SK-N-SH treated with all-trans-retinoic acid at 6 μM for 48 hours (cell line): ENCODE data around the gene BICC1.

Experiments
- ATAC-seq: fragments of 200-7000 bp; cut with Tn5 transposase; 3 replicates; pipeline ENCODE4 v1.9.1; 2020; ENCODE audit warnings: mild to moderate bottlenecking, moderate library complexity
- ARNTL ChIP-seq: fragments of 450-650 bp; formaldehyde crosslinking; IDR thresholded peaks from 2 replicates; pipeline ENCODE4 v1.5.0; 2020; ENCODE audit warnings: low read depth, mild to moderate bottlenecking, moderate library complexity, borderline replicate concordance
- CSDC2 ChIP-seq: fragments of 250-450 bp; sonication (Bioruptor Pico); IDR thresholded peaks from 2 replicates; pipeline ENCODE4 v1.5.0; 2020; ENCODE audit warnings: mild to moderate bottlenecking, moderate library complexity
- ESRRG ChIP-seq: fragments of 250-450 bp; sonication (Bioruptor Pico); IDR thresholded peaks from 2 replicates; pipeline ENCODE4 v1.6.1; 2021; ENCODE audit warnings: mild to moderate bottlenecking
- GLIS3 ChIP-seq: fragments of 250-450 bp; sonication (Bioruptor Pico); IDR thresholded peaks from 2 replicates; pipeline ENCODE4 v1.5.0; 2020; ENCODE audit warnings: mild to moderate bottlenecking, moderate library complexity
- ISL1 ChIP-seq: fragments of 250-450 bp; sonication (Bioruptor Pico); IDR thresholded peaks from 2 replicates; pipeline ENCODE4 v2.1.2; 2022; ENCODE audit warnings: mild to moderate bottlenecking, moderate library complexity
- OSR1 ChIP-seq: fragments of 250-450 bp; sonication (Bioruptor Pico); IDR thresholded peaks from 2 replicates; pipeline ENCODE4 v1.8.0; 2022; ENCODE audit warnings: moderate library complexity, mild to moderate bottlenecking, inconsistent platforms
- PPARA ChIP-seq: fragments of 250-450 bp; sonication (Bioruptor Pico); IDR thresholded peaks from 2 replicates; pipeline ENCODE4 v1.5.0; 2020; ENCODE audit warnings: mild to moderate bottlenecking, borderline replicate concordance
- RARB ChIP-seq: fragments of 250-450 bp; sonication (Bioruptor Pico); IDR thresholded peaks from 2 replicates; pipeline ENCODE4 v1.8.0; 2021; ENCODE audit warnings: mild to moderate bottlenecking, moderate library complexity
- SNAI2 ChIP-seq: fragments of 250-450 bp; sonication (Bioruptor Pico); IDR thresholded peaks from 2 replicates; pipeline ENCODE4 v1.5.0; 2020; ENCODE audit warnings: mild to moderate bottlenecking, moderate library complexity
- TCF4 ChIP-seq: fragments of 250-450 bp; sonication (Bioruptor Pico); IDR thresholded peaks from 2 replicates; pipeline ENCODE4 v1.8.0; 2021; ENCODE audit warnings: mild to moderate bottlenecking, moderate library complexity, borderline replicate concordance
- TOX ChIP-seq: fragments of 250-450 bp; sonication (Bioruptor Pico); IDR thresholded peaks from 2 replicates; pipeline ENCODE4 v1.8.0; 2021; ENCODE audit warnings: mild to moderate bottlenecking, moderate library complexity, borderline replicate concordance
- ZC3H10 ChIP-seq: fragments of 250-450 bp; sonication (Bioruptor Pico); IDR thresholded peaks from 2 replicates; pipeline ENCODE4 v1.5.1; 2021; ENCODE audit warnings: mild to moderate bottlenecking, moderate library complexity
- ZNF70 ChIP-seq: fragments of 450-650 bp; formaldehyde crosslinking; IDR thresholded peaks from 2 replicates; pipeline ENCODE4 v1.5.0; 2020; ENCODE audit warnings: mild to moderate bottlenecking, moderate library complexity
- ZNF8 ChIP-seq: fragments of 450-650 bp; formaldehyde crosslinking; IDR thresholded peaks from 2 replicates; pipeline ENCODE4 v1.5.0; 2020; ENCODE audit warnings: mild to moderate bottlenecking, moderate library complexity
- TF ChIP-seq, protein P1 (sequence below): fragments of 250-450 bp; sonication (Bioruptor Pico); IDR thresholded peaks from 2 replicates; pipeline ENCODE4 v1.8.0; 2020; ENCODE audit warnings: mild to moderate bottlenecking, moderate library complexity, borderline replicate concordance
- TF ChIP-seq, protein P2 (sequence below): fragments of 250-450 bp; sonication (Bioruptor Pico); IDR thresholded peaks from 2 replicates; pipeline ENCODE4 v1.8.0; 2021; ENCODE audit warnings: low read depth, mild to moderate bottlenecking, moderate library complexity, borderline replicate concordance
- TF ChIP-seq, protein P3 (sequence below): fragments of 250-450 bp; sonication (Bioruptor Pico); IDR thresholded peaks from 2 replicates; pipeline ENCODE4 v1.5.1; 2021; ENCODE audit warnings: mild to moderate bottlenecking, moderate library complexity
- TF ChIP-seq, protein P4 (sequence below): fragments of 250-450 bp; sonication (Bioruptor Pico); IDR thresholded peaks from 2 replicates; pipeline ENCODE4 v1.5.1; 2020; ENCODE audit warnings: low read depth, mild to moderate bottlenecking, moderate library complexity

BICC1 gene

DNA sequence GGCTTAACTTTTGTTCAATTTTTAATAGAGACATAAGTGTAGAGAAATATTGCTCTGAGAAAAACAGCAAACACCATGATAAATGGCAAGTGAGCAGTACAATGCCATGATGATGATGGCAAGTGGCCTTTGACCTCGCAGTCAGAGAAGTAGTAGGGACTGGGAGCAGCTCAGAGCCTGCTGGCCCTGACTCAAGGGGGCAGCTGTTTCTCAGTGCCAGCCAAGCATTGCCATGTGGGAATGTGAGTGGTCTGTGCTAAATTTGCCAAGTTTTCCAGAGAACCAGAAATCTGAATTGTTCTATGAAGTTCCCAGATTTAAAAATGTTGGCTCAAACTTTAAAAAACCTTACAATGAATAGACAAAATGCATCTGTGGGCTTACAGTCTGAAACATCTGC, 187.9 kb downstream of the BICC1 start:
- no peak for TF ChIP-seq RARB (CRISPR knock-in tag)
- TF ChIP-seq SNAI2 (CRISPR knock-in tag): no peak
- no peak for TF ChIP-seq PPARA
- no peak for TF ChIP-seq CSDC2 (CRISPR knock-in tag)
- TF ChIP-seq ZNF70: no peak
- TF ChIP-seq OSR1 (CRISPR knock-in tag): no peak
- TF ChIP-seq TCF4 (CRISPR knock-in tag): no peak
- no peak for TF ChIP-seq ESRRG
- TF ChIP-seq ZNF8 (CRISPR knock-in tag): no peak
- no peak for TF ChIP-seq ZC3H10 (CRISPR knock-in tag)
- TF ChIP-seq, protein P1, sequence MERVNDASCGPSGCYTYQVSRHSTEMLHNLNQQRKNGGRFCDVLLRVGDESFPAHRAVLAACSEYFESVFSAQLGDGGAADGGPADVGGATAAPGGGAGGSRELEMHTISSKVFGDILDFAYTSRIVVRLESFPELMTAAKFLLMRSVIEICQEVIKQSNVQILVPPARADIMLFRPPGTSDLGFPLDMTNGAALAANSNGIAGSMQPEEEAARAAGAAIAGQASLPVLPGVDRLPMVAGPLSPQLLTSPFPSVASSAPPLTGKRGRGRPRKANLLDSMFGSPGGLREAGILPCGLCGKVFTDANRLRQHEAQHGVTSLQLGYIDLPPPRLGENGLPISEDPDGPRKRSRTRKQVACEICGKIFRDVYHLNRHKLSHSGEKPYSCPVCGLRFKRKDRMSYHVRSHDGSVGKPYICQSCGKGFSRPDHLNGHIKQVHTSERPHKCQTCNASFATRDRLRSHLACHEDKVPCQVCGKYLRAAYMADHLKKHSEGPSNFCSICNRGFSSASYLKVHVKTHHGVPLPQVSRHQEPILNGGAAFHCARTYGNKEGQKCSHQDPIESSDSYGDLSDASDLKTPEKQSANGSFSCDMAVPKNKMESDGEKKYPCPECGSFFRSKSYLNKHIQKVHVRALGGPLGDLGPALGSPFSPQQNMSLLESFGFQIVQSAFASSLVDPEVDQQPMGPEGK (CRISPR knock-in tag): no peak
- no peak for TF ChIP-seq ISL1
- TF ChIP-seq, protein P2, sequence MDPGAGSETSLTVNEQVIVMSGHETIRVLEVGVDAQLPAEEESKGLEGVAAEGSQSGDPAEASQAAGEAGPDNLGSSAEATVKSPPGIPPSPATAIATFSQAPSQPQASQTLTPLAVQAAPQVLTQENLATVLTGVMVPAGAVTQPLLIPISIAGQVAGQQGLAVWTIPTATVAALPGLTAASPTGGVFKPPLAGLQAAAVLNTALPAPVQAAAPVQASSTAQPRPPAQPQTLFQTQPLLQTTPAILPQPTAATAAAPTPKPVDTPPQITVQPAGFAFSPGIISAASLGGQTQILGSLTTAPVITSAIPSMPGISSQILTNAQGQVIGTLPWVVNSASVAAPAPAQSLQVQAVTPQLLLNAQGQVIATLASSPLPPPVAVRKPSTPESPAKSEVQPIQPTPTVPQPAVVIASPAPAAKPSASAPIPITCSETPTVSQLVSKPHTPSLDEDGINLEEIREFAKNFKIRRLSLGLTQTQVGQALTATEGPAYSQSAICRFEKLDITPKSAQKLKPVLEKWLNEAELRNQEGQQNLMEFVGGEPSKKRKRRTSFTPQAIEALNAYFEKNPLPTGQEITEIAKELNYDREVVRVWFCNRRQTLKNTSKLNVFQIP (CRISPR knock-in tag): no peak
- TF ChIP-seq, protein P3, sequence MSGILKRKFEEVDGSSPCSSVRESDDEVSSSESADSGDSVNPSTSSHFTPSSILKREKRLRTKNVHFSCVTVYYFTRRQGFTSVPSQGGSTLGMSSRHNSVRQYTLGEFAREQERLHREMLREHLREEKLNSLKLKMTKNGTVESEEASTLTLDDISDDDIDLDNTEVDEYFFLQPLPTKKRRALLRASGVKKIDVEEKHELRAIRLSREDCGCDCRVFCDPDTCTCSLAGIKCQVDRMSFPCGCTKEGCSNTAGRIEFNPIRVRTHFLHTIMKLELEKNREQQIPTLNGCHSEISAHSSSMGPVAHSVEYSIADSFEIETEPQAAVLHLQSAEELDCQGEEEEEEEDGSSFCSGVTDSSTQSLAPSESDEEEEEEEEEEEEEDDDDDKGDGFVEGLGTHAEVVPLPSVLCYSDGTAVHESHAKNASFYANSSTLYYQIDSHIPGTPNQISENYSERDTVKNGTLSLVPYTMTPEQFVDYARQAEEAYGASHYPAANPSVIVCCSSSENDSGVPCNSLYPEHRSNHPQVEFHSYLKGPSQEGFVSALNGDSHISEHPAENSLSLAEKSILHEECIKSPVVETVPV: no peak
- no peak for TF ChIP-seq ARNTL (CRISPR knock-in tag)
- TF ChIP-seq, protein P4, sequence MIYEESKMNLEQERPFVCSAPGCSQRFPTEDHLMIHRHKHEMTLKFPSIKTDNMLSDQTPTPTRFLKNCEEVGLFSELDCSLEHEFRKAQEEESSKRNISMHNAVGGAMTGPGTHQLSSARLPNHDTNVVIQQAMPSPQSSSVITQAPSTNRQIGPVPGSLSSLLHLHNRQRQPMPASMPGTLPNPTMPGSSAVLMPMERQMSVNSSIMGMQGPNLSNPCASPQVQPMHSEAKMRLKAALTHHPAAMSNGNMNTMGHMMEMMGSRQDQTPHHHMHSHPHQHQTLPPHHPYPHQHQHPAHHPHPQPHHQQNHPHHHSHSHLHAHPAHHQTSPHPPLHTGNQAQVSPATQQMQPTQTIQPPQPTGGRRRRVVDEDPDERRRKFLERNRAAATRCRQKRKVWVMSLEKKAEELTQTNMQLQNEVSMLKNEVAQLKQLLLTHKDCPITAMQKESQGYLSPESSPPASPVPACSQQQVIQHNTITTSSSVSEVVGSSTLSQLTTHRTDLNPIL: no peak
- no peak for ATAC-seq

DNA sequence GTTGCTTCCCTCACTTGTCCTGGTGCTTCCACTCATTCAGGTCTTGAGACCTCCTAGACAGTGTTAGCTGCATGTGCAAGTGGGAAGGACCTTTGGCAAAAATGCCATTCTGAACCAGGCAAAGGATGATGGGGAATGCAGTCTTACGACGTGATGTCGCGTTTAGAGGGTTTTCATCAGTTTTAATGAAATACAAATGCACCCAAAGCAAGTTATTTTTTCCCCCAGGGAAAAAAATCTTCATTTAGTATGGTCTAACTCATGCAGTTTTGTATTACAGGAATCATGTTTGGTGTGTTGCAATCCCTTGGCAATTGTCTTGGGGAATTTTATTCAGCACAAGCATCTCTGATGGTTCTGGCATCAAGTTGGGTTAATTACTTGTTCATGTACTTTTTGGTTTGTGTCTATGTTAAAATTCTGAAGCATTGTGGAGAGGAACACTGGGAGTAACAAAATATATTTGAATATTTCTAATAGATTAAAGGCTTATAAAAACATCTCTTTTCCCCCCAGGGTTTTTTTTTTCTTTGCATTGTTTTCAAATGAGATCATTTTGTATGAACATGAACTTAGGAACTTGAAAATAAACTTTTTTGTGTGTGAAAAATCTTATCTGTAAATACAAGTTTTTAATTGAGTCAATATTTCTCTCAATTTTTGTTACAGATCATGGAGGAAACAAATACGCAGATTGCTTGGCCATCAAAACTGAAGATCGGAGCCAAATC, 188.9 kb downstream of the BICC1 start:
- no peak for ATAC-seq
- TF ChIP-seq ISL1 (peak; percentile 31), GLIS3 (no peak), OSR1 (CRISPR knock-in tag) (no peak)
- TF ChIP-seq, all 23 proteins: peak for 1

GRCh38 chr10:58704226-58704625, 191.6 kb downstream of the BICC1 start:
- TF ChIP-seq ZNF8 (CRISPR knock-in tag) (no peak), SNAI2 (CRISPR knock-in tag) (no peak), OSR1 (CRISPR knock-in tag) (no peak), ISL1 (peak; percentile 60), TOX (CRISPR knock-in tag) (no peak)
- TF ChIP-seq, protein P3: 0 out of 2 replicates have a peak, but pooled peaks have one; percentile 23
- TF ChIP-seq, protein P2 (CRISPR knock-in tag): no peak
- TF ChIP-seq, protein P4: no peak
- ATAC-seq: peak; percentile 53
